ENCODE data around the gene RXRB. TPM values are rescaled to one million over a fixed set of nuclear protein-coding genes. Genes with fewer than 3 reads are reported as not detected.

RXRB gene
- total and polyA plus RNA-seq, 2 donors (not counting 3 experiments of a cell fraction or from before 2014, with no cell fraction given): 43.4 to 44.4 TPM

GRCh38 chr6:33170176-33171015 lies 30.1 kb downstream of the RXRB start:
- dilution Hi-C loops (cut with MboI; ENCODE audit: extremely low pct_ligation_motif_present, low sequenced_read_pairs): no loop called here
- no peak for FAIRE-seq

More at GRCh38 chr6:33170176-33171015, 30.1 kb downstream of the RXRB start:
- no peak for TF ChIP-seq MYC (IDR thresholded peaks at IDR 0.05; ENCODE audit: low read depth, low read length)
- no peak for TF ChIP-seq CTCF (IDR thresholded peaks at IDR 0.05; ENCODE audit: extremely low read depth in 1 of 2, insufficient read depth in 1 of 2, low read depth in 1 of 2, low read length in 2 of 2)
- TF ChIP-seq POLR2AphosphoS5 (IDR thresholded peaks at IDR 0.05; ENCODE audit: insufficient read depth, low read depth, low read length): no peak
- no peak for TF ChIP-seq FOS (IDR thresholded peaks at IDR 0.05; ENCODE audit: borderline replicate concordance, insufficient read depth, low read length)
- no peak for TF ChIP-seq JUN (IDR thresholded peaks at IDR 0.05; ENCODE audit: borderline replicate concordance, insufficient read depth, insufficient read length, low read depth)
- no peak for TF ChIP-seq EZH2 (IDR thresholded peaks at IDR 0.05; ENCODE audit: borderline replicate concordance, low read depth, low read length, severe bottlenecking)
- no peak for TF ChIP-seq POLR2A (IDR thresholded peaks at IDR 0.05; ENCODE audit: low read depth, low read length)
- TF ChIP-seq MAX (IDR thresholded peaks at IDR 0.05; ENCODE audit: insufficient read depth, insufficient read length): no peak
- TF ChIP-seq GATA2 (IDR thresholded peaks at IDR 0.05; ENCODE audit: insufficient read depth, insufficient read length, low read depth, low read length): no peak
- ChIA-PET CTCF (interaction anchor here (1.3 kb wide), 1 partner anchor 27 kb away, joined by 3 read pairs; no protein-coding TSS in a partner anchor), POLR2A (no interaction called here)
- no TSS peak for BruUV-seq (replicated peaks)
- Histone ChIP-seq H3K9me1 (replicated peaks; ENCODE audit: control insufficient read depth, extremely low read depth, insufficient read depth, low read length) (no peaks in the 10 kb centered on the region), H3K27me3 (ENCODE audit: control insufficient read depth in 2 of 2, insufficient read depth in 2 of 2, low read length in 2 of 2) (no peaks in the 10 kb centered on the region), H4K20me1 (replicated peaks; ENCODE audit: control insufficient read depth, extremely low read depth, insufficient read depth, low read length) (no peaks in the 10 kb centered on the region), H3K36me3 (ENCODE audit: control insufficient read depth in 2 of 2, extremely low read depth in 1 of 2, insufficient read depth in 2 of 2, low read length in 2 of 2) (no peaks in the 10 kb centered on the region), H2AFZ (ENCODE audit: low read depth, low read length) (no peak overlapping the region), H3K4me2 (ENCODE audit: insufficient read depth, low read length) (no peak overlapping the region), H3K79me2 (ENCODE audit: control insufficient read depth, insufficient read depth, low read length) (no peaks in the 10 kb centered on the region), H3K9ac (replicated peaks; ENCODE audit: extremely low read depth, insufficient read depth, low read length) (no peak overlapping the region), H3K4me1 (ENCODE audit: control insufficient read depth, extremely low read depth, insufficient read depth, low read length) (no peaks in the 10 kb centered on the region), H3K9me3 (replicated peaks; ENCODE audit: control insufficient read depth, insufficient read depth, low read length) (no peaks in the 10 kb centered on the region), H3K4me3 (replicated peaks in 1 of 3; ENCODE audit: insufficient read depth in 1 of 3, low read depth in 1 of 3, low read length in 3 of 3) (no peak overlapping the region), H3K27ac (ENCODE audit: insufficient read depth, low read depth, low read length) (no peak overlapping the region)
- intact Hi-C loops (cut with micrococcal nuclease): no loop called here
- DNase-seq (ENCODE audit: low read depth, low spot score): no peak
